ENCODE data around the gene AZGP1. TPM values are rescaled to one million over a fixed set of nuclear protein-coding genes. Genes with fewer than 3 reads are reported as not detected.
"Not testable (repeated sequence)": the region's sequence is repeated elsewhere in the genome, so short reads cannot be mapped to it uniquely, and the experiment has no call there.

The AZGP1 gene
- 10 to 100 TPM in 3 of 4 donors, 1 to 10 TPM in 1; 2.5 to 62.9 (median 43.6) TPM for polyA plus RNA-seq (ENCODE audit: insufficient read length in 4 of 4)

- no peak for DNase-seq (ENCODE audit: low read depth in 4 of 4, low spot score in 3 of 4)
Measured at GRCh38 chr7:99975782-99976521, at the start of gene AZGP1. Gene AZGP1, minus strand, starts transcription at chr7:99976031. Its CDS starts 11 bp downstream, at chr7:99976020.

- DNase-seq (ENCODE audit: low read depth in 4 of 4, low spot score in 3 of 4), result no peak
Measured at GRCh38 chr7:100024020-100024619, 48.3 kb upstream of the AZGP1 start.

GRCh38 chr7:100023526-100023925, 47.7 kb upstream of the AZGP1 start:
- DNase-seq (ENCODE audit: low read depth in 4 of 4, low spot score in 3 of 4), result no peak

GRCh38 chr7:100022621-100023020, 46.8 kb upstream of the AZGP1 start:
- DNase-seq (ENCODE audit: low read depth in 4 of 4, low spot score in 3 of 4), result no peak

GRCh38 chr7:100021297-100021696, 45.5 kb upstream of the AZGP1 start:
- no peak for DNase-seq (ENCODE audit: low read depth in 4 of 4, low spot score in 3 of 4)

GRCh38 chr7:100019908-100020307, 44.1 kb upstream of the AZGP1 start:
- no peak for DNase-seq (ENCODE audit: low read depth in 4 of 4, low spot score in 3 of 4)

GRCh38 chr7:100017875-100018274, 42.0 kb upstream of the AZGP1 start:
- no peak for DNase-seq (ENCODE audit: low read depth in 4 of 4, low spot score in 3 of 4)

- no peak for DNase-seq (ENCODE audit: low read depth in 4 of 4, low spot score in 3 of 4)
Measured at GRCh38 chr7:100017300-100017699, 41.5 kb upstream of the AZGP1 start.

- peak in 2 of 4 donors; percentile 6 to 10 for DNase-seq (ENCODE audit: low read depth in 4 of 4, low spot score in 3 of 4)
Measured at GRCh38 chr7:100016215-100016901, 40.5 kb upstream of the AZGP1 start.

- DNase-seq (ENCODE audit: low read depth in 4 of 4, low spot score in 3 of 4), result peak; percentile 73 to 87 (median 80)
Measured at GRCh38 chr7:100015232-100016214, 39.7 kb upstream of the AZGP1 start, which contains the start of gene ZKSCAN1. Gene ZKSCAN1, plus strand, starts transcription at chr7:100015596. Its CDS starts 7,911 bp downstream, at chr7:100023507.

- DNase-seq (ENCODE audit: low read depth in 4 of 4, low spot score in 3 of 4), result no peak
Measured at GRCh38 chr7:100013328-100013676, 37.5 kb upstream of the AZGP1 start.

GRCh38 chr7:100012385-100013327, 36.8 kb upstream of the AZGP1 start:
- not testable (repeated sequence) for DNase-seq (ENCODE audit: low read depth in 4 of 4, low spot score in 3 of 4)

- no peak for DNase-seq (ENCODE audit: low read depth in 4 of 4, low spot score in 3 of 4)
Measured at GRCh38 chr7:100011516-100011915, 35.7 kb upstream of the AZGP1 start.

GRCh38 chr7:100010901-100011300, 35.1 kb upstream of the AZGP1 start:
- no peak for DNase-seq (ENCODE audit: low read depth in 4 of 4, low spot score in 3 of 4)

- DNase-seq (ENCODE audit: low read depth in 4 of 4, low spot score in 3 of 4), result not testable (repeated sequence)
Measured at GRCh38 chr7:100009952-100010351, 34.1 kb upstream of the AZGP1 start.

GRCh38 chr7:100008525-100008924, 32.7 kb upstream of the AZGP1 start:
- DNase-seq (ENCODE audit: low read depth in 4 of 4, low spot score in 3 of 4), result no peak

- DNase-seq (ENCODE audit: low read depth in 4 of 4, low spot score in 3 of 4), result no peak
Measured at GRCh38 chr7:100007887-100008286, 32.1 kb upstream of the AZGP1 start.

GRCh38 chr7:100003711-100004661, 28.2 kb upstream of the AZGP1 start:
- no peak for DNase-seq (ENCODE audit: low read depth in 4 of 4, low spot score in 3 of 4)

Measured in left renal pelvis (tissue), 4 donors.